Measurements from ENCODE around the gene BAD.

DNA sequence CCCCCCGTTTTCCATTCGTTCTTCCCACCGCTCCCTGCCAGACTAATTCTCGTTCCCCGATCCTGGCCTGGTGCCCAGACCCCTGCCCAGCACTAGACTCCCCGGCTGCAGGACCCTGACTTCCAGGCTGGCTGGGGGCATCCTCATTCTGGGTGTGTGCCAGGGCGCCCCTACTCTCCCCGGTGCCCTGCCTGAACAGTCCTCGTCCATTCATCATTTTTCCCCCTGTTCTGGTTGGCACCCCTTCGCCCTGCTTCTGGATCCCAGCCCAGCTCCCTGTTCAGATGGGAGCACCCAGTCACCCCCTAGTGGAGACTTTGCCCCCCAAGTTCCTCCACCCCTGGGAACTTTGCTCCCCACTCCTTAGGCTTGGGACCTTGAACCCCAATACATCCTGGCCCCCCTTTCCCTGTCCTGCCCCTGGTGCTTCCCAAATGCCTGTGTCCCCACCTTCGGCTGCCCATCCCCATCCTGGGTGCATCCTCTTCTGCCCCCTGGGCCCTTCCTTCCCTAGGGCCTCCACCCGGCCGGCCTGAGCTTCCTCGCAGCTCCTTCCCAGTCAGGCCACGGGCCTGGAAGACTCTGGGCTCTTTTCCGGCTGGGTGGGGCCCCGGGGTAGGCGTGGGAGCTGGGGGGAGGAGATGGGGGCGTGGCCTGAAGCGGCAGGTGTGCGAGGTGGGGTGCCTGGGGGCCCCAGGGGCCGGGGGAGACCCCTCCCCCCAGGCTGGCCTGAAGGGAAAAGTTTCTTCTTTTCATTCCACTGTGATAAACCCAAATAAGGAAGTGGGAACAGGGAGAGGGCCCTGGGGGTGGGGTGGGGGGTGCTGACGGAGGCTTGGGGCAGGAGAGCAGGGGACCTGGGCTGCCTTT lies 32.2 kb downstream of the BAD start:
- TF ChIP-seq POLR2A (IDR thresholded peaks at IDR 0.05; ENCODE audit: low read depth, low read length) (no peak), TAF1 (IDR thresholded peaks at IDR 0.05; ENCODE audit: borderline replicate concordance, low read depth, low read length) (no peak)

Measured in GM12892 (cell line).